ENCODE results near the gene CCDC40.

GRCh38 chr17:80010283-80010858, 26.1 kb upstream of the CCDC40 start:
- TF ChIP-seq CTCF (conservative IDR thresholded peaks at IDR 0.05 in 1 of 2, IDR thresholded peaks at IDR 0.05 in 1 of 2; ENCODE audit: extremely low read depth in 1 of 2, insufficient read depth in 1 of 2, low read depth in 1 of 2, low read length in 2 of 2) (no peak), EZH2 (IDR thresholded peaks at IDR 0.05; ENCODE audit: borderline replicate concordance, low read length) (no peak)
